EH (cell line): Measurements from ENCODE around the gene DNM3.
"Not testable (repeated sequence)": the region's sequence is repeated elsewhere in the genome, so short reads cannot be mapped to it uniquely, and the experiment has no call there.

Source experiments
- DNase-seq: peaks from one replicate; pipeline ENCODE4 v3.0.0-alpha.2; 2015; ENCODE audit warnings: low read depth

The DNM3 gene

GRCh38 chr1:172277275-172277674 is 436.0 kb downstream of the DNM3 start:
- DNase-seq = peak; percentile 47

DNA sequence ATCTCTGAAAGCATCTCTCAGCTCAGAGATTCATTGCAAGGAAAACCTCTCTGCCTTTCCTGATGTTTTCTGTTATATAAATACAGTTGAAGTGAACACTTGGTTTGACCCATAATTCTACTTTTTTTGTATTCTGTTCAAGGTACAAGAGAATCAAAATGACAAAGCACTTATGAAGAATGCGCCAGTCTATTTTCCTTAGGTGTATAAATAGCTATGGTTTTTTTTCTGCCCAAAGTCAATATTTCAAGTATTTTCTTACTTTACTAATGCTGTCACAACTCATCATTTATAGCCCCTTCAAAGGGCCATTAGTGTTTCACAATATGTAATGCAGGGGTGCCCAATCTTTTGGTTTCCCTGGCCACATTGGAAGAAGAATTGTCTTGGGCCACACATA is 436.7 kb downstream of the DNM3 start:
- no peak for DNase-seq

DNA sequence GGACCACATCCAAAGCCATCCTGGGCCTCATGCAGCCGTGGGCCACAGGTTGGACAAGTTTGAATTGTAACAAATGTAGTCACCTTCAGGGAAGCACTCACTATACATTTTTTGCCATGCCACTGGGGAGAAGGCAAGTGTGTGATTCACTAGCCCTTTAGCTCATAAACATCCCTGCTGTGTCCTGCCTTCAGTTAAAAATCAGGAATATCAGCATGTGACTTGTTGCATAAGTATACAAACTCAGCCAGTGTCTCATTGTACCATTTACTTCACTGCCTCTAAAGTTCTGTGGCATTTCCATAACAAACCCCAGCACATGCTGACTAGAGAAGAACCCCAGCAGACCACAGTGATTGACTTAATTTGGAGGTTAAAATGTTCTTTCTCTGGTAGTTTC is 437.2 kb downstream of the DNM3 start:
- DNase-seq = peak; percentile 75

GRCh38 chr1:172279939-172280636 is 438.8 kb downstream of the DNM3 start:
- DNase-seq = peak; percentile 38

DNA sequence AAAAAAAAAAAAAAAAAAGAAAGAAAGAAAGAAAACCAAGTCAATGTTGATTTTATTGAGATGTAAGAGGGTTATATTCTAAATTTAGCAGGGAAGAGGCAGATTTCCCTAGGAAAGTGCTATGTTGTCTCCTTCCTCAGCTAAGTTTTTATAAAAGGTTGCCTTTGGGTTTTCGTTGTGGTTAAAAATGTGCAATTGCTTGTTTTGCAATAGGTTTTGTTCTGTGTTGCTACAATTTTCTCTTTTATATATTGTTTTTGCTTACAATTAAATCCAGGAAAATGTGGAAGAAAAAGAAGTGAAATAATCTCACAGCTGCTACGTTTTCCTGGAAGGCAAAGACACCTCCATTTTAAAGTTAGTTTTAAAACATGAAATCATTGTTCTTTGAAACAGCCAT is 442.5 kb downstream of the DNM3 start:
- DNase-seq = no peak

DNA sequence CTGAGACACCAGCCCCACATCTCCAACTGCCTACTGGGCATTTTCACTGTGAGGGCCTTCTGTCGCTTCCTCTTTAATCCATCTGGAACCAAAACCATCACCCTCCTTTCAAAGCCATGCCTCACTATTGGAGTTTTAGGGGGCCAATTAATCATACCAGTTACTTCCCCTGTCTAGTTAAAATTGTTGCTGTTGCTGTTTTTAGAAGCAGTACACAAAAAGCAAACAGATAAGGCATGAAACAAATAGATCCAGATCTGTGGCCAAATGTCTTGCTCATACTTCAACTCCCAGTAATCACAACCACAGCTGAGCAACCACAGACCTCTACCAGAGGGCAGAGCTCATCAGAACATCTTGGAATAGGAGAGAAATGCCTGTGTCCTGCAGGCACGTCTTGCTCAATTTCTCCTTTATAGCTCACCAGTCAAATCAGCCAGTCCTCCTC is 445.4 kb downstream of the DNM3 start:
- DNase-seq = peak; percentile 95

- peak; percentile 75 for DNase-seq
Observed at GRCh38 chr1:172287208-172287607, 445.9 kb downstream of the DNM3 start.

- no peak for DNase-seq
Observed at GRCh38 chr1:172288581-172288980, 447.3 kb downstream of the DNM3 start.

GRCh38 chr1:172289448-172289847 is 448.1 kb downstream of the DNM3 start:
- DNase-seq = no peak

- no peak for DNase-seq
Observed at GRCh38 chr1:172292840-172293239, 451.5 kb downstream of the DNM3 start.

DNA sequence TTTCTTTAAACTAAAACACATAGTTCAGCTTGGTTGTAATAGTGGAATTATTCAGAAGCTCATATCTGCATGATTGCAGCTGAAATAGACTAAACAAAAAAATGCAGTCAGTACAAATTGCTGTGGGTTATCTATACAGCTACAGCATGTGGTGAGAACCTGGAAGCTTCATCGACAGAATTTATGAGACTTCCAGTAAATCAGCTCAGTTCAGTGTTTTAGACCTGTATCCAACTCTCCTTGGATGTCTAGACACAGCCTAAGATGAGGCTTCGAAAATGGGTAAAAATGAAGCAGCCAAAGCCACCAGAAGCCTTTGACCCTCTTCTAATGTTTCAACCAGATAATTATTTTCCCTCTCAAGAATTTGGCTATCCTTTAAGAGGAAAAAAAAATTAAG is 452.1 kb downstream of the DNM3 start:
- peak; percentile 22 for DNase-seq

GRCh38 chr1:172298141-172298540 is 456.8 kb downstream of the DNM3 start:
- DNase-seq = no peak

- DNase-seq = no peak
Observed at GRCh38 chr1:172298911-172299310, 457.6 kb downstream of the DNM3 start.

DNA sequence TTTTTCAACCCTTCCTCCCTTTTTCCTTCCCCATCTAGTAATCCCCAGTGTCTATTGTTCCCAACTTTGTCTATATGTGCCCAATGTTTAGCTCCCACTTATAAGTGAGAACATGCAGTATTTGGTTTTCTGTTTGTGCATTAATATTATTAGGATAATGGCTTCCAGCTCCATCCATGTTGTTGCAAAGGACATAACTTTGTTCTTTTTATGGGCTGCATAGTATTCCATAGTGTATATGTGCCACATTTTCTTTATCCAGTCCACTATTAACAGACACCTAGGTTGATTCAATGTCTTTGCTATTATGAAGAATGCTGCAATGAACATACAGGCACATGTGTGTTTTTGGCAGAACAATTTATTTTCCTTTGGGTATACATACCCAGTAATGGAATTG is 458.2 kb downstream of the DNM3 start:
- DNase-seq = no peak

- not testable (repeated sequence) for DNase-seq
Observed at GRCh38 chr1:172307508-172307907, 466.2 kb downstream of the DNM3 start.

GRCh38 chr1:172308142-172308541 is 466.8 kb downstream of the DNM3 start:
- DNase-seq = no peak

- peak; percentile 27 for DNase-seq
Observed at GRCh38 chr1:172308577-172308976, 467.3 kb downstream of the DNM3 start.

GRCh38 chr1:172320733-172321132 is 479.4 kb downstream of the DNM3 start:
- peak; percentile 85 for DNase-seq

DNA sequence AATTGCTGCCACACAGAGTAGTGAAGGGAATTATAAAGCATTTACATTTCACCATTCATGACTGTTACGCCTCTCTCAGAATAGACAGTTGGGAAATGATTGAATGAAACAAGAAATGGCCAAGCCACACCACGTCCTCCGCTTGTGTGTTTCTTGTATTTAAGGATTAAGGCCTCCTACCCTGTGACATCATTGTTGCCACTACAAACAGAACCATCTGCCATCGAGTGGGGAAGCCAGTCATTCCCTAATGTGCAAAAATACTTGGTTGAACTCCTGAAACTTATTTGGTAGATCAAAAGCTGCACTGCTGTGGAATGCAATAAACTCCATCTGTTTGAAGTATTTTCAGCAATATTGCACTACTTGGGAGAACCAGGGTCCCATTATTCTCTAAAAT is 480.2 kb downstream of the DNM3 start:
- DNase-seq = peak; percentile 58

GRCh38 chr1:172322219-172323061 is 481.1 kb downstream of the DNM3 start:
- peak; percentile 95 for DNase-seq

DNA sequence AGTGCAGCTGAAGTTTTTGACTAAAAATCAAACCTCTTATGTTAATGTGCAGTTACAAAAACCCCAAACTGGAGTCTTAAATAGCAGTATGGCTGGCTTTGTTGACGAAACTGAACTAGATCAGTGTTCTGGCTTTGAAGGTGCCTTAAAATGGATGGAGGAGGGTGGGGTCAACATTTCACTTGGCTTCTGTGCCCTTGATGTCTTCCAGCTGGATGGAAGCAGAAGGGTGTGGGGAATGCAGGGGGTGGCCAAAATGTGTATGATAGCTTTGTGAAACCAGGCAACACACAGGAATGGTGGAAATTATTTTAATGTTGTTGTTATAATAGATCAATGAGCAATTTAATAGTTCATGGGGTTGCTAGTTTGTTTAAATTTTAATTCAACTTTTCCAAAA is 482.4 kb downstream of the DNM3 start:
- DNase-seq = no peak

- DNase-seq = no peak
Observed at GRCh38 chr1:172324086-172324485, 482.8 kb downstream of the DNM3 start.

GRCh38 chr1:172324761-172325160 is 483.5 kb downstream of the DNM3 start:
- no peak for DNase-seq
